Rectal smooth muscle tissue (tissue), 1 donor: ENCODE data around the gene ZNF777.

Experiments used
- H3K27ac ChIP-seq: one replicate; pipeline ENCODE4 v1.7.0; 2013; ENCODE audit warnings: low read depth, low read length, inconsistent platforms
- H3K27me3 ChIP-seq: one replicate; pipeline ENCODE4 v1.7.0; 2013; ENCODE audit warnings: low read length; ENCODE audit not compliant: control insufficient read depth, insufficient read depth
- H3K36me3 ChIP-seq: one replicate; pipeline ENCODE4 v1.7.0; 2013; ENCODE audit warnings: low read length; ENCODE audit not compliant: control insufficient read depth, insufficient read depth
- H3K4me1 ChIP-seq: one replicate; pipeline ENCODE4 v1.7.0; 2013; ENCODE audit warnings: low read length; ENCODE audit not compliant: control insufficient read depth, insufficient read depth
- H3K4me3 ChIP-seq: one replicate; pipeline ENCODE4 v1.7.0; 2013; ENCODE audit warnings: low read length
- H3K9ac ChIP-seq: one replicate; pipeline ENCODE4 v1.7.0; 2013; ENCODE audit warnings: low read length

Gene ZNF777

DNA sequence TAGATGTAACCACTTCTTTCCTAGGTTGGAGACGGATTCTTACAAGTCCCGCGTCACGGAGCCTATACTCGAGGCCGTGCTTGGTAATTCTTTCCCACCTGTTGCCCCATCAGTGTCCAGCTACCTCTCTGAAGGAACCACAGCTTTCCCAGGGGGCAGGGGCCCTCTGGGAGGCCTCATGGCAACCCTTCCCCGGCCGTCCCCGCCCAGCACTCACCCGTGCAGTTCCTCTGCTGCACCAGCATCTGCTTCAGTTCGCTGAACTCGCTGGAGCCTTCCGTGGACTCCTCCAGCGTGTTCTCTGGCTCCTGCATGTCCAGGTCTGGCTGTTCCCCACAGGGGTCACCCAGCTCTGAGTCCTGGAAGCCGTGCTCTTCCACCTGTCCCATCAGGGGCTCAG, 24.5 kb downstream of the ZNF777 start:
- Histone ChIP-seq H3K9ac (no peak overlapping the region), H3K27ac (no peak overlapping the region), H3K4me1 (no peaks in the 10 kb centered on the region), H3K36me3 (peaks cover 17% of the 10 kb centered on the region), H3K27me3 (no peaks in the 10 kb centered on the region), H3K4me3 (no peak overlapping the region)

DNA sequence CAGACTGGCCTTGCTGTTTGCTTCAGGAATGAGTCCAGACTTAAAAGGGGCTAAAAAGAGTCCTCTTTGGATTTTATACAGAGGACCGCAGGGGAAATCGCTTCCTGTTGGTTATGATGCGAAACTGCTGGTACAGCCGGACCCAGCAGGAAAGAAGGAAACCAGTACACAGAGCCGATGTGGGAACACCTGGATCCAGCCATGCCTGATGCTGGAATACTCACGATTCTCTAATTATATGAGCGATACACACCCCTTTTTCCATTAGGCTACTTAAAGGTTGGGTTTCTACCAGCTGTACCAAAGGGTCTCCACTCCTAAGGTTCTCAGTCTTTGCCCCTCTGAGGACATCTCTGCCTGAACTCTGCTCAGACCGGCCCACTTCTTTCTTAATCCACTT, 27.7 kb downstream of the ZNF777 start:
- Histone ChIP-seq H3K36me3 (peaks cover 17% of the 10 kb centered on the region), H3K4me3 (no peak overlapping the region), H3K4me1 (no peaks in the 10 kb centered on the region), H3K27ac (no peak overlapping the region), H3K9ac (no peak overlapping the region), H3K27me3 (no peaks in the 10 kb centered on the region)

GRCh38 chr7:149432121-149432691, 28.7 kb downstream of the ZNF777 start:
- Histone ChIP-seq H3K27ac (no peak overlapping the region), H3K36me3 (peaks cover 17% of the 10 kb centered on the region), H3K4me3 (no peak overlapping the region), H3K4me1 (no peaks in the 10 kb centered on the region), H3K27me3 (no peaks in the 10 kb centered on the region), H3K9ac (no peak overlapping the region)

GRCh38 chr7:149431486-149432120, 29.3 kb downstream of the ZNF777 start:
- Histone ChIP-seq H3K36me3 (peaks cover 17% of the 10 kb centered on the region), H3K9ac (no peak overlapping the region), H3K27ac (no peak overlapping the region), H3K27me3 (no peaks in the 10 kb centered on the region), H3K4me1 (no peaks in the 10 kb centered on the region), H3K4me3 (no peak overlapping the region)

- Histone ChIP-seq H3K9ac (no peak overlapping the region), H3K4me3 (no peak overlapping the region), H3K27ac (no peak overlapping the region), H3K27me3 (no peaks in the 10 kb centered on the region), H3K4me1 (no peaks in the 10 kb centered on the region), H3K36me3 (peaks cover 17% of the 10 kb centered on the region)
Observed at GRCh38 chr7:149430192-149430591, 30.7 kb downstream of the ZNF777 start.

DNA sequence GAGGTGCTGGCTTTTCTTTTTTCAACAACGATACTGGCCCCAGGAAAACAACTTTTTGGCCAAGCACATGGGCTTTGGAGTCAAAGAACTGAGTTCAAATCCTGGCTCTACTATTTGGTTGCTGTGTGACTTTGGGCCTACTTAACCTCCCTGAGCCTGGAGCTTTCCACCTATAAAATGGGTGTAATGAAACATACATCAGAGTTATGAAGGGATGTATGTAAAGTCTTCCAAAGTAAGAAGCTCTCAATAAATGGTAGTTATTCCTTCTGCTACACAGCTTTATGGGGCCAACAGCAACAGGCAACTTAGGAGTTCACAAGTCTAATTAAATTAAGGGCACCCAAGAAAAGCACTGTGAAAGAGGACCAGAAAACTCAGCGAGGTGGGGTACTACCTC, 33.0 kb downstream of the ZNF777 start:
- peaks cover 12% of the 10 kb centered on the region for H3K36me3 ChIP-seq
- H3K9ac ChIP-seq: no peak overlapping the region
- no peak overlapping the region for H3K4me3 ChIP-seq
- no peaks in the 10 kb centered on the region for H3K4me1 ChIP-seq
- H3K27me3 ChIP-seq: no peaks in the 10 kb centered on the region
- H3K27ac ChIP-seq: no peak overlapping the region

- no peak overlapping the region for H3K4me3 ChIP-seq
- peaks cover 6% of the 10 kb centered on the region for H3K36me3 ChIP-seq
- H3K9ac ChIP-seq: no peak overlapping the region
- H3K27ac ChIP-seq: no peak overlapping the region
- H3K27me3 ChIP-seq: no peaks in the 10 kb centered on the region
- no peaks in the 10 kb centered on the region for H3K4me1 ChIP-seq
Observed at GRCh38 chr7:149427096-149427680, 33.7 kb downstream of the ZNF777 start.

DNA sequence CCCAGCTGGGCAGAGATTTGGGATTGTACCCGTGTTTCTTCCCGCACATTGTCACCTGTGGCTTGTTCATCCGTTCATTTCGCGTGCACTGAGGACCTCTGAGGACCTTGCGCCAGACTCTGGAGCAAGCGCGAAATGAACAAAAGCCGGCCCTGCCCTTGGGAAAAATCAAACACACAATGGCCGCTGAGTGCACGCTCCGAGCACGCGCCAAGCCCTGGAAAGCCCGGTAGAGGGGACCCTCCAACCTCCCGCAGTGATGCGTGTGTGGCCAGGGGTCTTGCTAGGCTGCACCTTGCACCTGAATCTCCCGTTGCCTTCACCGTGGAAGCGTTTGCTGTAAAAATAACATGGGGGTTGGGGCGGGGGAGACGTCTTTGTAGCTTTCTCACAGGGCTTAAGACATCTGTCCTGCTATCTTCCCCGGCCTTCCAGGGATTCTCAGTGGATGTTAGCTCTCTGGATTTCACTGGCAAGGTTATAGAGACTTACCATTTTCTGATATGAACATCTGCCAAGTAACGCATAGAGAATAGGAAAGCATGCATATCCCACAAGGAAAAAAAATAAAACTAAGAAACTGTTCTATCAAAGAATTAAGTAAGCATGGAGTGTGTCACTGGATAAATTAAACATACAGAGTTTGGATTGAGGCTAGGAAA, 37.3 kb downstream of the ZNF777 start:
- Histone ChIP-seq H3K36me3 (no peaks in the 10 kb centered on the region), H3K27ac (no peak overlapping the region), H3K4me1 (no peaks in the 10 kb centered on the region), H3K9ac (no peak overlapping the region), H3K4me3 (peak overlapping the region; percentile 48), H3K27me3 (no peaks in the 10 kb centered on the region)

GRCh38 chr7:149422914-149423301, 38.0 kb downstream of the ZNF777 start:
- Histone ChIP-seq H3K27ac (no peak overlapping the region), H3K4me3 (peak overlapping the region; percentile 66), H3K9ac (no peak overlapping the region), H3K27me3 (no peaks in the 10 kb centered on the region), H3K4me1 (no peaks in the 10 kb centered on the region), H3K36me3 (no peaks in the 10 kb centered on the region)

GRCh38 chr7:149422162-149422913, 38.5 kb downstream of the ZNF777 start:
- no peak overlapping the region for H3K27ac ChIP-seq

DNA sequence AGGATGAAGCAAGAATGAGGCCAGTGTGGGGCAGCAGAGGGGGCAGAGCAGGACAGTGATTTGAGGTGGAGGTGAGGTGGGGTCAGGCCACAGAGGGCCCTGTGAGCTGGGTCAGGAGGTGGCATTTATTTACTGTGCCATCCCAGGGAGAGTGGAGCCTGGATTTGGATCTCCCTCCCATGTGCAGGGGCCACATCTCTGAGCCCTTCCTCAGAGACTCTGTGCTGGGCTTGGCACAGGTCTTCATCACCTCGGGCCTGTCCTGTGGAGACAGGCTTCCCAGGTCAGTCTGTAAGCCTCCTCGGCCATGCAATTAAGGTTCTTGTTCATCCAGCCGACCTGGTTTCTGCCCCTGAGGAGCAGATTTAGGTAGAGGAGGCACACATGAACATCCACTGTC, 40.9 kb downstream of the ZNF777 start:
- H3K4me1 ChIP-seq: no peaks in the 10 kb centered on the region
- no peak overlapping the region for H3K27ac ChIP-seq
- H3K9ac ChIP-seq: no peak overlapping the region
- no peaks in the 10 kb centered on the region for H3K36me3 ChIP-seq
- no peaks in the 10 kb centered on the region for H3K27me3 ChIP-seq
- no peak overlapping the region for H3K4me3 ChIP-seq

More at GRCh38 chr7:149422162-149422913, 38.5 kb downstream of the ZNF777 start:
- Histone ChIP-seq H3K36me3 (no peaks in the 10 kb centered on the region), H3K27me3 (no peaks in the 10 kb centered on the region), H3K4me1 (no peaks in the 10 kb centered on the region), H3K9ac (no peak overlapping the region), H3K4me3 (peak overlapping the region; percentile 67)

DNA sequence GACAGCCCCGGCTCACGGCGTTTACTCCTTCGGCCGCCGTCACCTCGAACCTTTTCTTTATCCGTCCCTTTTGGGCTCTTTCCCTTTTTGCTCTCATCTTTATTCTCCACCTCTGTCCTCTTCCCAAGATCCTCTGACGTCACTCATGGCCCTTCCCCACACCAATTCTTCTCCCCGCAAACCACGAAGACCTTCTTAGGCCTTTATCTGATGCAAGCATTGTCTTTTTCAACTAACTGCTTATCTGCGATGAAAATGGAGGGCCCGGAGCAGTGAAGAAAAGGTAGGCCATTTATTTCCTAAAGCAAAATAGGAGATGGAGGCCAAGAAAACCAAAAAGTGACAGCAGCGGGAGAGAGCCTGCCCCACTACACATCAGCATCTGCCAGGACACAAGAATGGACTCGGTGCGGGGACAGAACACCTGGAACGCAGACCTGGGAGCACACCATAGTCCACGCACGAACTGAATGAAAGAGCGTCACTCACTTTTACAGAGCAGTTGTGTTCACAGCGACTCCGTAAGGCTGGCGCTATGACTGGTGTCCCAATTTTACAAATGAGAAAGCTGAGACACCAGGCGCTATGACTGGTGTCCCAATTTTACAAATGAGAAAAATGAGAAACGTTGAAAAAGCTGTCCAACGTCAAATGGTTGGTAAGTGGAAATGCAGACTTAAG, 45.3 kb downstream of the ZNF777 start:
- Histone ChIP-seq H3K27me3 (no peaks in the 10 kb centered on the region), H3K9ac (no peak overlapping the region), H3K36me3 (no peaks in the 10 kb centered on the region), H3K4me1 (no peaks in the 10 kb centered on the region), H3K27ac (no peak overlapping the region), H3K4me3 (peak overlapping the region; percentile 30)
